Mucosa of rectum (tissue), 2 donors: ENCODE results near the gene HEXIM2.

Experiments
- H3K27ac ChIP-seq, 2 donors: one replicate each; pipeline ENCODE4 v1.7.0; 2013; ENCODE audit warnings: inconsistent platforms in 2 of 2, low read depth in 2 of 2, low read length in 2 of 2
- H3K27me3 ChIP-seq, 2 donors: one replicate each; pipeline ENCODE4 v1.7.0; 2013; ENCODE audit warnings: low read length in 2 of 2; ENCODE audit not compliant: control insufficient read depth in 2 of 2, insufficient read depth in 2 of 2
- H3K36me3 ChIP-seq, 2 donors: one replicate each; pipeline ENCODE4 v1.7.0; 2013; ENCODE audit warnings: low read length in 2 of 2; ENCODE audit not compliant: control insufficient read depth in 2 of 2, insufficient read depth in 2 of 2
- H3K4me1 ChIP-seq, 2 donors: one replicate each; pipeline ENCODE4 v1.7.0; 2013; ENCODE audit warnings: low read length in 2 of 2, mild to moderate bottlenecking in 1 of 2; ENCODE audit not compliant: control insufficient read depth in 2 of 2, insufficient read depth in 2 of 2
- H3K4me3 ChIP-seq, 2 donors: one replicate each; pipeline ENCODE4 v1.7.0; 2013; ENCODE audit warnings: low read length in 2 of 2
- H3K9ac ChIP-seq, 2 donors: one replicate each; pipeline ENCODE4 v1.7.0; 2013; ENCODE audit warnings: low read length in 2 of 2, low read depth in 1 of 2, mild to moderate bottlenecking in 1 of 2
- H3K9me3 ChIP-seq, 2 donors: one replicate each; pipeline ENCODE4 v1.7.0; 2013; ENCODE audit warnings: low read length in 2 of 2; ENCODE audit not compliant: control insufficient read depth in 2 of 2
- donor health status: healthy.
- donor health status: Normal muscosa, but diverticular disease.

Gene HEXIM2

GRCh38 chr17:45127548-45128300, 34.0 kb upstream of the HEXIM2 start:
- peak overlapping the region; percentile 60 to 90 for H3K9ac ChIP-seq
- H3K4me3 ChIP-seq, result peak overlapping the region; percentile 41 to 62

GRCh38 chr17:45128331-45128730, 33.3 kb upstream of the HEXIM2 start:
- H3K27me3 ChIP-seq, result no peaks in the 10 kb centered on the region
- H3K9me3 ChIP-seq, result no peaks in the 10 kb centered on the region
- peak overlapping the region; percentile 60 to 90 for H3K9ac ChIP-seq
- peak overlapping the region; percentile 41 to 62 for H3K4me3 ChIP-seq
- H3K4me1 ChIP-seq, result peaks cover 73 to 74% of the 10 kb centered on the region in 2 donors
- no peaks in the 10 kb centered on the region for H3K36me3 ChIP-seq
- peak overlapping the region; percentile 95 to 97 for H3K27ac ChIP-seq

More at GRCh38 chr17:45127548-45128300, 34.0 kb upstream of the HEXIM2 start:
- Histone ChIP-seq H3K36me3 (no peaks in the 10 kb centered on the region), H3K9me3 (no peaks in the 10 kb centered on the region), H3K4me1 (peaks cover 74 to 75% of the 10 kb centered on the region in 2 donors), H3K27me3 (no peaks in the 10 kb centered on the region), H3K27ac (peak overlapping the region; percentile 95 to 97)

- Histone ChIP-seq H3K4me3 (peak overlapping the region in 1 of 2 donors; percentile 27), H3K4me1 (peaks cover 66 to 67% of the 10 kb centered on the region in 2 donors), H3K9ac (peak overlapping the region; percentile 71 to 90), H3K27ac (peak overlapping the region; percentile 95 to 97), H3K27me3 (no peaks in the 10 kb centered on the region), H3K9me3 (no peaks in the 10 kb centered on the region), H3K36me3 (no peaks in the 10 kb centered on the region)
These were observed 32.7 kb upstream of the HEXIM2 start for GRCh38 chr17:45128989-45129388.

GRCh38 chr17:45129426-45129939, 32.2 kb upstream of the HEXIM2 start:
- peaks cover 61 to 62% of the 10 kb centered on the region in 2 donors for H3K4me1 ChIP-seq
- H3K9me3 ChIP-seq, result no peaks in the 10 kb centered on the region
- H3K36me3 ChIP-seq, result no peaks in the 10 kb centered on the region
- H3K4me3 ChIP-seq, result peak overlapping the region; percentile 27 to 44
- peak overlapping the region; percentile 95 to 97 for H3K27ac ChIP-seq
- no peaks in the 10 kb centered on the region for H3K27me3 ChIP-seq
- peak overlapping the region; percentile 71 to 90 for H3K9ac ChIP-seq

DNA sequence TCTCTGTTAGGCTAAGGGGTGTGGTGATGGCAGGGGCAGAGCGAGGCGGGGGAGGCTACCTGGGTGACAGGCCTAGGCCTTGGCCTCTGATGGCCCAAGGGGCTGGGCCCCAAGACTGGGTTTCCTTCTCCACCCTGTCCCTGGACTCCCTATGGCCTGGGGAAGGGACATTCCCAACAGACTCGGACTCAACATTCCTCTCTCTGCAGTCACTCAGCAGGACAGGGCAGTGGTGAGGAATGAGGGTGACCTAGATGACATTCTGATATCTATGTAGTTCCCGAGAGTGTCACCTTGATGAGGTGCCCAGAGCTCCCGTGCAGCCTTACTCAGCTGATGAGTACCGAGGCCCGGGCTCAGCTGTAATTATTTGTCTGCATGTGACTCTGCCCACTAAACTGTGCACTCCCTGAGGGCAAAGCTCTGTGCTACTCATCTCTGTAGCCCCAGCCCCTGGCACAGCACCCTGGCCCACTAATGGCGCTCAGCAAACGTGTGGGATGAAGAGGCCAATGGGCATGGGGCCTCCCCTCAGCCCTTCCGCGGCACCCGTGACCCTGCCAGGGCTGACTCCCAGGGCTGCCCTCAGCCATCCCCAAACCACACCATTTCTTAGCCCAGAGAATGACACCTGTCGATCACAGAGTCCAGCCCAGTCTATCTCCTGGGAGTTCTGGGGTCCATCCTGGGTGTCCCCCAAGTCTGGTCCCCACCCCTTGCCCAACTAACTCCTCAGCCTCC, 31.6 kb upstream of the HEXIM2 start:
- H3K9ac ChIP-seq, result peak overlapping the region; percentile 71 to 90
- H3K27ac ChIP-seq, result peak overlapping the region; percentile 95 to 97
- H3K4me3 ChIP-seq, result peak overlapping the region; percentile 31 to 78
- no peaks in the 10 kb centered on the region for H3K27me3 ChIP-seq
- H3K4me1 ChIP-seq, result peaks cover 56% of the 10 kb centered on the region in 2 donors
- no peaks in the 10 kb centered on the region for H3K36me3 ChIP-seq
- no peaks in the 10 kb centered on the region for H3K9me3 ChIP-seq

DNA sequence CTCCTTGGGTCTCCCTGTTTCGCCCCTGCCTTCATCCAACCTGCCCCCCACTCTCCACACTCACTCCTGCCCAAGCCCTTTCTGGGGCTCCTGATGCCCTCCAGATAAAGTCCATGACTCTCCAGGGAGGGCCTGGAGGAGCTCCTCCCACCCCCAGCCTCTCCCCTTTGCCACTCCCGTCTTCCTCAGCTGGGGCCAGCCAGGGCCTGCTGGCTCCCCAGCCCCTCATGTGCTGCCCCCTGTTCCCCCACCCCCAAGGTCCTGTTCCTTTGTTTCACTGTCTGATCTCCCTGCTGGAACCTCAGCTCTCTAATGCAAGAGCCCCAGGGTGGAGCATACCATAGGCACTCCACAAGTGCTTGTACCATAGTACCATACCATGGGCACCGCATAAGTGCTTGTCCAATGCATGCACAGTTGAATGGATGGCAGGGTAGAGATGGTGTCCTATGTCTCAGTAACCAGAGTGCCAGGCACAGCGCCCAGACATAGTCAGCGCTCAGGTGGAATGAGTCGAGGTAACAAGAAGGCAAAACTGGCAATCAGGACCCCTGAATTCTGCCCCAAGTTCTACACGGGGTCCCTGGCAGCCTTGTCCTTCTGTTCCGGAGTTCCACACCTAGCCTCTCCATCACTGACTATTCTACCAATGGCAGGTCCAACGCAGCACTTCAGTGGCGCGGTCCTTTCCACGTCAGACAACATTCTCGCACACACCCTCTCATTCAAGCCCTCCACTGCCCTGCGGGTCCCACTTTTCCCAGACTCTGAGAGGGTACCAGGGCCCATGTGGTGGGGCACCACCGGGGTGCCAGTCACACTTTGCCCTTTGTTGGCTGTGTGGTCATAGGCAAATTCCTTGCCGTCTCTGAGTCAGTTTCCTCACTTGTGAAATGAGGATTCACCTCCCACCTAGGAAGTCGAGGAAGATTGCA, 30.7 kb upstream of the HEXIM2 start:
- H3K9ac ChIP-seq, result peak overlapping the region; percentile 71 to 90
- H3K4me1 ChIP-seq, result peaks cover 55 to 56% of the 10 kb centered on the region in 2 donors
- H3K27ac ChIP-seq, result peak overlapping the region; percentile 95 to 97
- no peaks in the 10 kb centered on the region for H3K36me3 ChIP-seq
- peak overlapping the region; percentile 78 to 83 for H3K4me3 ChIP-seq
- no peaks in the 10 kb centered on the region for H3K9me3 ChIP-seq
- H3K27me3 ChIP-seq, result no peaks in the 10 kb centered on the region

DNA sequence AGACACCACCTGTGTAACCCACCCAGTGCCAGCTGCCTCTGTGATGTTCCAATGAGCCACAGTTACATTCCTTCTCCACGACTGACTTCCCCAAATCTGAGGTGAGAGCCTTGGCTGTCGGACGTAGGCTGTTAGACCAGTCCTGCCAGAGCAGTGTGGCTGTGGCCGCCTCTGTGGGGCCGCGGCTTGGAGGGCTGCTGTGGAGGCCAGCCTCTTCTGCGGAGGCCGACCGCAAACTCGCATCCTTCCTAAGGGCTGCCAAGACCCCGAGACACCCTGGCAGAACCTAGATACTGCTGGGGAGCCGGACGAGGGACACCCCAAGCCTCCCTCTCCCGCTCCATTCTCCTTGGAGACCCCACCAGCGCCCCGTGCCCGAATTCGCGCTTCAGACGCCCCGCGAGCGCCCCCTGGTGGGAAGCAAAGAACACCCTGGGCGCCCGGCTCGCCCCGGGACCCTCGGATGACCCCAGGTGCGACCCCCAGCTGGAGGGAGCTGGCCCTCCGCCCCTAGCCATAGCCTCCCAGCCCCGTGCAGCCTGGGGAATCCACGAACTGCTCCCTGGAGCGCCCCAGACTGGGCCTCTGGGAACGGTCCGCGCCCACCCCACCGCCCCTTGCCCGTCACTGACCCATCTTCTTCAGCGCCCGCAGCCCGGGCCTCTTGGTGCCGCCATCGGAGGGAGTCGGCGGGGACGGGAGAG, 29.9 kb upstream of the HEXIM2 start:
- no peaks in the 10 kb centered on the region for H3K9me3 ChIP-seq
- H3K4me3 ChIP-seq, result peak overlapping the region; percentile 78 to 83
- H3K27ac ChIP-seq, result peak overlapping the region; percentile 95 to 97
- peak overlapping the region; percentile 71 to 90 for H3K9ac ChIP-seq
- peaks cover 60 to 63% of the 10 kb centered on the region in 2 donors for H3K4me1 ChIP-seq
- no peaks in the 10 kb centered on the region for H3K36me3 ChIP-seq
- no peaks in the 10 kb centered on the region for H3K27me3 ChIP-seq

GRCh38 chr17:45132320-45132571, 29.4 kb upstream of the HEXIM2 start, which contains the start of gene PLCD3:
Gene PLCD3 (minus strand): TSS chr17:45132515. CDS start chr17:45132410, 105 bp downstream.
- H3K4me3 ChIP-seq, result peak within 1 kb of the TSS; percentile 84 to 91
- peak within 1 kb of the TSS; percentile 91 to 95 for H3K9ac ChIP-seq

More at GRCh38 chr17:45132320-45132571, 29.4 kb upstream of the HEXIM2 start, which contains the start of gene PLCD3:
- Histone ChIP-seq H3K9me3 (no peaks in the 10 kb centered on the region), H3K27me3 (no peaks in the 10 kb centered on the region), H3K36me3 (no peaks in the 10 kb centered on the region), H3K4me1 (peaks cover 57 to 60% of the 10 kb centered on the region in 2 donors), H3K27ac (peak within 1 kb of the TSS; percentile 97 to 99)
